IMR-90 (cell line): Measurements from ENCODE around the gene ADM5. TPM values are rescaled to one million over a fixed set of nuclear protein-coding genes. Genes with fewer than 3 reads are reported as not detected.

Experiments used
- ATAC-seq: fragments of 200-7000 bp; cut with Tn5 transposase; 2 replicates; pipeline ENCODE4 v1.9.1; 2020; ENCODE audit warnings: low read depth, mild to moderate bottlenecking, moderate library complexity
- BruUV-seq: library from RNA; stranded (reverse); fragments of 400-500 nt; replicated peaks from 2 replicates; lab custom pipeline; 2021; lab: Mats Ljungman, UMichigan
- CTCF ChIA-PET: fragments of 300-600 bp; formaldehyde crosslinking; extraction: SDS; loops from one replicate; lab custom pipeline; 2021; ENCODE audit warnings: antibody characterized with exemption; lab: Yijun Ruan, JAX
- POLR2A ChIA-PET: fragments of 300-600 bp; sonication (Branson Sonifier 250); formaldehyde crosslinking; loops from one replicate; lab custom pipeline; 2022; ENCODE audit warnings: antibody characterized with exemption; ENCODE audit not compliant: unreplicated experiment; lab: Charles Lee
- DNase-seq: peaks from one replicate; pipeline ENCODE4 v3.0.0; 2013
- H2AFZ ChIP-seq: replicated peaks from 2 replicates; pipeline ENCODE3; 2013; ENCODE audit warnings: low read length, mild to moderate bottlenecking; ENCODE audit not compliant: poor library complexity
- H2AK5ac ChIP-seq: 2 replicates; pipeline ENCODE4 v1.6.1; 2013; ENCODE audit warnings: low read depth, low read length, inconsistent platforms
- H2AK9ac ChIP-seq: replicated peaks from 2 replicates; pipeline ENCODE3; 2013; ENCODE audit warnings: mild to moderate bottlenecking, low read depth, low read length, moderate library complexity; ENCODE audit not compliant: poor library complexity
- H2BK120ac ChIP-seq: 2 replicates; pipeline ENCODE4 v1.6.1; 2013; ENCODE audit warnings: low read depth, low read length, inconsistent platforms
- H2BK15ac ChIP-seq: 3 replicates; pipeline ENCODE4 v1.6.1; 2013; ENCODE audit warnings: low read depth, low read length, inconsistent platforms
- H2BK20ac ChIP-seq: 2 replicates; pipeline ENCODE4 v1.6.1; 2013; ENCODE audit warnings: low read depth, mild to moderate bottlenecking, inconsistent platforms, low read length, moderate library complexity
- H2BK5ac ChIP-seq: 2 replicates; pipeline ENCODE4 v1.6.1; 2013; ENCODE audit warnings: mild to moderate bottlenecking, low read depth, low read length, inconsistent platforms; ENCODE audit not compliant: poor library complexity, severe bottlenecking
- H3K14ac ChIP-seq: replicated peaks from 2 replicates; pipeline ENCODE4 v1.6.1; 2013; ENCODE audit warnings: low read depth, low read length, inconsistent platforms
- H3K18ac ChIP-seq: 2 replicates; pipeline ENCODE4 v1.6.1; 2013; ENCODE audit warnings: low read depth, low read length, control low read depth
- H3K23ac ChIP-seq: 2 replicates; pipeline ENCODE4 v1.6.1; 2013; ENCODE audit warnings: low read depth, low read length, inconsistent platforms
- H3K27ac ChIP-seq: 2 replicates; pipeline ENCODE4 v1.5.1; 2013; ENCODE audit warnings: mild to moderate bottlenecking, control low read depth, low read length; ENCODE audit not compliant: insufficient read depth
- H3K27me3 ChIP-seq: 2 replicates; pipeline ENCODE4 v1.6.1; 2013; ENCODE audit warnings: low read length; ENCODE audit not compliant: control insufficient read depth, insufficient read depth
- H3K36me3 ChIP-seq: 2 replicates; pipeline ENCODE4 v1.6.1; 2013; ENCODE audit warnings: low read length, mixed read lengths; ENCODE audit not compliant: control insufficient read depth, insufficient read depth
- H3K4ac ChIP-seq: 2 replicates; pipeline ENCODE4 v1.6.1; 2013; ENCODE audit warnings: low read depth, low read length, inconsistent platforms
- H3K4me1 ChIP-seq: 2 replicates; pipeline ENCODE4 v1.6.1; 2013; ENCODE audit warnings: low read length, mixed read lengths; ENCODE audit not compliant: control insufficient read depth, insufficient read depth
- H3K4me2 ChIP-seq: 2 replicates; pipeline ENCODE4 v1.6.1; 2013; ENCODE audit warnings: low read depth, mild to moderate bottlenecking, control low read depth, low read length, moderate library complexity
- H3K4me3 ChIP-seq: 2 replicates; pipeline ENCODE4 v1.5.1; 2013; ENCODE audit warnings: low read depth, mild to moderate bottlenecking, control low read depth, low read length, moderate library complexity; ENCODE audit not compliant: insufficient read depth
- H3K56ac ChIP-seq: 2 replicates; pipeline ENCODE4 v1.6.1; 2013; ENCODE audit warnings: low read length, inconsistent platforms; ENCODE audit not compliant: insufficient read depth; ENCODE audit errors: extremely low read depth
- H3K79me1 ChIP-seq, 2 experiments: 2 replicates each; pipeline ENCODE4 v1.6.1; 2013; ENCODE audit warnings: low read length in 2 of 2, inconsistent platforms in 1 of 2, low read depth in 1 of 2
- H3K9ac ChIP-seq: 2 replicates; pipeline ENCODE4 v1.6.1; 2013; ENCODE audit warnings: low read depth, low read length, control low read depth
- H3K9me1 ChIP-seq: 2 replicates; pipeline ENCODE4 v1.6.1; 2013; ENCODE audit warnings: low read length, inconsistent platforms; ENCODE audit not compliant: insufficient read depth
- H3K9me3 ChIP-seq: 2 replicates; pipeline ENCODE4 v1.6.1; 2013; ENCODE audit warnings: low read length; ENCODE audit not compliant: control insufficient read depth, insufficient read depth
- H4K20me1 ChIP-seq: 2 replicates; pipeline ENCODE4 v1.6.1; 2013; ENCODE audit warnings: low read length, inconsistent platforms; ENCODE audit not compliant: insufficient read depth
- H4K5ac ChIP-seq: 2 replicates; pipeline ENCODE4 v1.6.1; 2013; ENCODE audit warnings: mild to moderate bottlenecking, low read depth, low read length, control low read depth
- H4K8ac ChIP-seq, 2 experiments: 2 replicates each; pipeline ENCODE4 v1.6.1; 2013; ENCODE audit warnings: low read depth in 2 of 2, low read length in 2 of 2, control low read depth in 1 of 2, inconsistent platforms in 1 of 2
- H4K91ac ChIP-seq: 2 replicates; pipeline ENCODE4 v1.6.1; 2013; ENCODE audit warnings: low read depth, low read length, inconsistent platforms; ENCODE audit not compliant: insufficient read depth
- BHLHE40 ChIP-seq: fragments of 150-350 bp; IDR thresholded peaks from 2 replicates; pipeline ENCODE4 v1.6.1; 2016; ENCODE audit warnings: mild to moderate bottlenecking, low read depth, low read length
- CEBPB ChIP-seq: IDR thresholded peaks from 2 replicates; pipeline ENCODE4 v1.6.1; 2012; ENCODE audit warnings: low read depth, low read length, improper control_type of control experiment
- CHD1 ChIP-seq: IDR thresholded peaks from 2 replicates; pipeline ENCODE4 v1.6.1; 2012; ENCODE audit warnings: low read depth, low read length, improper control_type of control experiment
- FOS ChIP-seq: fragments of 150-350 bp; IDR thresholded peaks from 2 replicates; pipeline ENCODE4 v1.6.1; 2016; ENCODE audit warnings: low read depth, low read length
- MAFK ChIP-seq: IDR thresholded peaks from 2 replicates; pipeline ENCODE4 v1.6.1; 2012; ENCODE audit warnings: low read depth, low read length, improper control_type of control experiment
- MAZ ChIP-seq: IDR thresholded peaks from 2 replicates; pipeline ENCODE4 v1.6.1; 2012; ENCODE audit warnings: low read depth, mild to moderate bottlenecking, low read length, improper control_type of control experiment, moderate library complexity, borderline replicate concordance
- MXI1 ChIP-seq: IDR thresholded peaks from 2 replicates; pipeline ENCODE4 v1.6.1; 2012; ENCODE audit warnings: low read depth, mild to moderate bottlenecking, low read length, moderate library complexity, borderline replicate concordance
- NFE2L2 ChIP-seq: fragments of 150-350 bp; IDR thresholded peaks from 2 replicates; pipeline ENCODE4 v1.6.1; 2016; ENCODE audit warnings: low read depth, mild to moderate bottlenecking, low read length
- POLR2A ChIP-seq: IDR thresholded peaks from 2 replicates; pipeline ENCODE4 v1.6.1; 2012; ENCODE audit warnings: mild to moderate bottlenecking, low read depth, low read length
- RAD21 ChIP-seq: IDR thresholded peaks from 2 replicates; pipeline ENCODE4 v1.6.1; 2012; ENCODE audit warnings: low read length, improper control_type of control experiment
- RCOR1 ChIP-seq: IDR thresholded peaks from 2 replicates; pipeline ENCODE4 v1.6.1; 2012; ENCODE audit warnings: mild to moderate bottlenecking, low read length, improper control_type of control experiment; ENCODE audit not compliant: insufficient replicate concordance
- RFX5 ChIP-seq: IDR thresholded peaks from 2 replicates; pipeline ENCODE4 v1.8.0; 2012; ENCODE audit warnings: low read depth, mild to moderate bottlenecking, low read length, moderate library complexity
- SMC3 ChIP-seq: fragments of 150-350 bp; IDR thresholded peaks from 2 replicates; pipeline ENCODE4 v1.6.1; 2016; ENCODE audit warnings: low read depth, mild to moderate bottlenecking, antibody characterized with exemption, low read length, moderate library complexity
- USF2 ChIP-seq: fragments of 150-350 bp; IDR thresholded peaks from 2 replicates; pipeline ENCODE4 v1.6.1; 2017; ENCODE audit warnings: mild to moderate bottlenecking, antibody characterized with exemption, low read length, low read depth
- whole genome bisulfite sequencing, 2 experiments: methylation state at CpG; one replicate each; pipeline versions ENCODE4 v1.1.5 to v1.1.7; 2013; ENCODE audit warnings: missing lambda C conversion rate in 2 of 2; ENCODE audit not compliant: insufficient read length in 1 of 2; ENCODE audit errors: extremely low coverage in 2 of 2; 5-methylcytosine and 5-hydroxymethylcytosine counted together
- dilution Hi-C: fragments of 300-500 bp; cut with HindIII; formaldehyde crosslinking; loops from one replicate; pipeline ENCODE4 v1.14.3; 2018; ENCODE audit warnings: low sequenced_read_pairs; ENCODE audit not compliant: unreplicated experiment
- in situ Hi-C: fragments of 300-500 bp; cut with MboI; formaldehyde crosslinking; loops from 3 replicates; pipeline ENCODE4 v1.14.3; 2019; ENCODE audit warnings: low sequenced_read_pairs, inconsistent platforms, mixed read lengths
- intact Hi-C: fragments of 100-400 bp; cut with micrococcal nuclease; formaldehyde crosslinking; loops from 2 replicates; pipeline ENCODE4 v1.10.0; 2022
- polyA plus RNA-seq, 3 experiments: library from polyadenylated mRNA; depleted of rRNA; stranded (reverse); fragments of >200 nt; gene quantifications; 2 replicates each; pipeline ENCODE4 v1.2.3, GENCODE V29; 2012; ENCODE audit warnings: low replicate concordance in 1 of 3
- total RNA-seq: library from RNA; depleted of rRNA; stranded (reverse); fragments of >200 nt; gene quantifications from 2 replicates; pipeline ENCODE4 v1.2.3, GENCODE V29; 2012
- TF ChIP-seq, protein P1 (sequence below): conservative IDR thresholded peaks from 2 replicates; pipeline ENCODE4 v1.5.1; 2012; ENCODE audit warnings: mild to moderate bottlenecking, low read depth, low read length, improper control_type of control experiment
- TF ChIP-seq, protein P2 (sequence below): fragments of 150-350 bp; IDR thresholded peaks from 2 replicates; pipeline ENCODE4 v1.6.1; 2016; ENCODE audit warnings: low read depth, mild to moderate bottlenecking, low read length, moderate library complexity, borderline replicate concordance

Gene ADM5
- total and polyA plus RNA-seq, 2 of the 4 experiments (the other 2 are of a cell fraction), result 0.18 to 0.99 TPM

DNA sequence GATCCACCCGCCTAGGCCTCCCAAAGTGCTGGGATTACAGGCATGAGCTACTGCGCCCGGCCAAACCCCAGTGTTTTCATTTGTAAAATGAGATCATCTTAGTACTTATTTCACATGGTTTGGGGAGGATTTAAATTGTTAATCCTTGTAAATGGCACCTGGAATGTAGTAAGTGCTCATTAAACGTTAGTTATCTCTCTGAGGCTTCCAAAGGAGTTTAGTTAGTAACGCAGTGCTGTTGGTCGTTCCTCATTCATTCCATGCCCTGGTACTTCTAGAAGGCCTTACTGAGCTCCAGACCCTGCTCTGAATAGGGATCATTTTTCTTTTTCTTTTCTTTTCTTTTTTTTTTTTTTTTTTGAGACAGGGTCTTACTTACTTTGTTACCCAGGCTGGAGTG, 6.7 kb downstream of the ADM5 start:
- intact Hi-C loops (no loop called here), in situ Hi-C loops (no loop called here), dilution Hi-C loops (no loop called here)
- ChIA-PET POLR2A (no interaction called here), CTCF (no interaction called here)
- Histone ChIP-seq H3K4me2 (no peak overlapping the region), H2BK15ac (no peak overlapping the region), H3K9me3 (no peaks in the 10 kb centered on the region), H4K91ac (no peak overlapping the region), H3K79me1 (peaks cover 6 to 19% of the 10 kb centered on the region in 2 experiments; a peak in 3 of 4 replicates), H3K27me3 (no peaks in the 10 kb centered on the region), H3K27ac (no peak overlapping the region), H3K18ac (no peak overlapping the region), H3K4me1 (peaks cover 2% of the 10 kb centered on the region; the same call in 1 of the 2 replicates), H2BK5ac (no peak overlapping the region), H3K23ac (no peak overlapping the region), H3K4ac (no peak overlapping the region), H2AFZ (no peak overlapping the region), H3K4me3 (no peak overlapping the region), H2AK5ac (no peak overlapping the region), H3K14ac (no peak overlapping the region), H3K9ac (no peak overlapping the region), H2AK9ac (no peak overlapping the region), H2BK120ac (no peak overlapping the region), H4K20me1 (no peaks in the 10 kb centered on the region), H4K5ac (no peak overlapping the region), H4K8ac (no peak overlapping the region), H2BK20ac (no peak overlapping the region), H3K56ac (no peak overlapping the region), H3K36me3 (peaks cover 17% of the 10 kb centered on the region), H3K9me1 (0 out of 2 replicates have a peak, but pooled peaks cover 3% of the 10 kb centered on the region)
- no peak for DNase-seq
- WGBS, 2 experiments, result no CpG with 5 or more reads among the region's 6 CpGs
- no TSS peak for BruUV-seq
- ATAC-seq, result no peak
- TF ChIP-seq RFX5 (no peak), MAZ (no peak), MAFK (no peak), POLR2A (no peak), USF2 (no peak), FOS (no peak), MXI1 (no peak), RCOR1 (no peak), NFE2L2 (no peak), SMC3 (no peak), CEBPB (no peak), BHLHE40 (no peak), RAD21 (no peak), CHD1 (no peak)
- TF ChIP-seq, protein P1, sequence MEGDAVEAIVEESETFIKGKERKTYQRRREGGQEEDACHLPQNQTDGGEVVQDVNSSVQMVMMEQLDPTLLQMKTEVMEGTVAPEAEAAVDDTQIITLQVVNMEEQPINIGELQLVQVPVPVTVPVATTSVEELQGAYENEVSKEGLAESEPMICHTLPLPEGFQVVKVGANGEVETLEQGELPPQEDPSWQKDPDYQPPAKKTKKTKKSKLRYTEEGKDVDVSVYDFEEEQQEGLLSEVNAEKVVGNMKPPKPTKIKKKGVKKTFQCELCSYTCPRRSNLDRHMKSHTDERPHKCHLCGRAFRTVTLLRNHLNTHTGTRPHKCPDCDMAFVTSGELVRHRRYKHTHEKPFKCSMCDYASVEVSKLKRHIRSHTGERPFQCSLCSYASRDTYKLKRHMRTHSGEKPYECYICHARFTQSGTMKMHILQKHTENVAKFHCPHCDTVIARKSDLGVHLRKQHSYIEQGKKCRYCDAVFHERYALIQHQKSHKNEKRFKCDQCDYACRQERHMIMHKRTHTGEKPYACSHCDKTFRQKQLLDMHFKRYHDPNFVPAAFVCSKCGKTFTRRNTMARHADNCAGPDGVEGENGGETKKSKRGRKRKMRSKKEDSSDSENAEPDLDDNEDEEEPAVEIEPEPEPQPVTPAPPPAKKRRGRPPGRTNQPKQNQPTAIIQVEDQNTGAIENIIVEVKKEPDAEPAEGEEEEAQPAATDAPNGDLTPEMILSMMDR, result no peak
- TF ChIP-seq, protein P2, sequence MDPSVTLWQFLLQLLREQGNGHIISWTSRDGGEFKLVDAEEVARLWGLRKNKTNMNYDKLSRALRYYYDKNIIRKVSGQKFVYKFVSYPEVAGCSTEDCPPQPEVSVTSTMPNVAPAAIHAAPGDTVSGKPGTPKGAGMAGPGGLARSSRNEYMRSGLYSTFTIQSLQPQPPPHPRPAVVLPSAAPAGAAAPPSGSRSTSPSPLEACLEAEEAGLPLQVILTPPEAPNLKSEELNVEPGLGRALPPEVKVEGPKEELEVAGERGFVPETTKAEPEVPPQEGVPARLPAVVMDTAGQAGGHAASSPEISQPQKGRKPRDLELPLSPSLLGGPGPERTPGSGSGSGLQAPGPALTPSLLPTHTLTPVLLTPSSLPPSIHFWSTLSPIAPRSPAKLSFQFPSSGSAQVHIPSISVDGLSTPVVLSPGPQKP, result no peak
